ENCODE results near the gene MASP1. TPM values are rescaled to one million over a fixed set of nuclear protein-coding genes. Genes with fewer than 3 reads are reported as not detected.

The MASP1 gene
- total and polyA plus RNA-seq, 2 experiments from 2014 or later, result 1.6 to 3.0 TPM

DNA sequence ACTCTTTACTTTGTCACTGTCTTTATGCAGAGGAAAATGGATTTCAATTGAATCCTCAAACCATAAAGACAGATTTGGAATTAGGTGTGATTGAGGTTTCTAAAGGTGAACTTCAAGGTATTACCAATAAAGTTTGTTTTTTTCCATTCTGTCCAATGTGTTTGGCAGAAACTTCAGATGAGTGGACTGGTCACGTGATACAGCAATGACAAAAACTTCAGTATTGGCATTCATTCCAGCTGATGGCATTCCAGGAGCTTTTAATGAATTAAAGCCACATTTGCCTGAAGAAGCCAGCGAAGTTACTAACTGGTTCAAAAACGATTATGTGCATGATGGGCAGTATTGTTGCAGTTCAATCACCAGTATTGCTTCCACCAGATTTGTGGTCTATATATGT is 4.5 kb upstream of the MASP1 start (continued):
- no peak for TF ChIP-seq EZH2phosphoT487 (IDR thresholded peaks at IDR 0.05; ENCODE audit: unreplicated experiment)
- TF ChIP-seq, protein P1, sequence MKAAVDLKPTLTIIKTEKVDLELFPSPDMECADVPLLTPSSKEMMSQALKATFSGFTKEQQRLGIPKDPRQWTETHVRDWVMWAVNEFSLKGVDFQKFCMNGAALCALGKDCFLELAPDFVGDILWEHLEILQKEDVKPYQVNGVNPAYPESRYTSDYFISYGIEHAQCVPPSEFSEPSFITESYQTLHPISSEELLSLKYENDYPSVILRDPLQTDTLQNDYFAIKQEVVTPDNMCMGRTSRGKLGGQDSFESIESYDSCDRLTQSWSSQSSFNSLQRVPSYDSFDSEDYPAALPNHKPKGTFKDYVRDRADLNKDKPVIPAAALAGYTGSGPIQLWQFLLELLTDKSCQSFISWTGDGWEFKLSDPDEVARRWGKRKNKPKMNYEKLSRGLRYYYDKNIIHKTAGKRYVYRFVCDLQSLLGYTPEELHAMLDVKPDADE (IDR thresholded peaks at IDR 0.05), result no peak
- TF ChIP-seq EZH2 (IDR thresholded peaks at IDR 0.05; ENCODE audit: low read depth, unreplicated experiment), result no peak
- TF ChIP-seq CREB1 (CRISPR knock-in tag; IDR thresholded peaks at IDR 0.05; ENCODE audit: low read depth), result no peak
- TF ChIP-seq, protein P2, sequence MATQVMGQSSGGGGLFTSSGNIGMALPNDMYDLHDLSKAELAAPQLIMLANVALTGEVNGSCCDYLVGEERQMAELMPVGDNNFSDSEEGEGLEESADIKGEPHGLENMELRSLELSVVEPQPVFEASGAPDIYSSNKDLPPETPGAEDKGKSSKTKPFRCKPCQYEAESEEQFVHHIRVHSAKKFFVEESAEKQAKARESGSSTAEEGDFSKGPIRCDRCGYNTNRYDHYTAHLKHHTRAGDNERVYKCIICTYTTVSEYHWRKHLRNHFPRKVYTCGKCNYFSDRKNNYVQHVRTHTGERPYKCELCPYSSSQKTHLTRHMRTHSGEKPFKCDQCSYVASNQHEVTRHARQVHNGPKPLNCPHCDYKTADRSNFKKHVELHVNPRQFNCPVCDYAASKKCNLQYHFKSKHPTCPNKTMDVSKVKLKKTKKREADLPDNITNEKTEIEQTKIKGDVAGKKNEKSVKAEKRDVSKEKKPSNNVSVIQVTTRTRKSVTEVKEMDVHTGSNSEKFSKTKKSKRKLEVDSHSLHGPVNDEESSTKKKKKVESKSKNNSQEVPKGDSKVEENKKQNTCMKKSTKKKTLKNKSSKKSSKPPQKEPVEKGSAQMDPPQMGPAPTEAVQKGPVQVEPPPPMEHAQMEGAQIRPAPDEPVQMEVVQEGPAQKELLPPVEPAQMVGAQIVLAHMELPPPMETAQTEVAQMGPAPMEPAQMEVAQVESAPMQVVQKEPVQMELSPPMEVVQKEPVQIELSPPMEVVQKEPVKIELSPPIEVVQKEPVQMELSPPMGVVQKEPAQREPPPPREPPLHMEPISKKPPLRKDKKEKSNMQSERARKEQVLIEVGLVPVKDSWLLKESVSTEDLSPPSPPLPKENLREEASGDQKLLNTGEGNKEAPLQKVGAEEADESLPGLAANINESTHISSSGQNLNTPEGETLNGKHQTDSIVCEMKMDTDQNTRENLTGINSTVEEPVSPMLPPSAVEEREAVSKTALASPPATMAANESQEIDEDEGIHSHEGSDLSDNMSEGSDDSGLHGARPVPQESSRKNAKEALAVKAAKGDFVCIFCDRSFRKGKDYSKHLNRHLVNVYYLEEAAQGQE (IDR thresholded peaks at IDR 0.05; ENCODE audit: unreplicated experiment), result no peak

DNA sequence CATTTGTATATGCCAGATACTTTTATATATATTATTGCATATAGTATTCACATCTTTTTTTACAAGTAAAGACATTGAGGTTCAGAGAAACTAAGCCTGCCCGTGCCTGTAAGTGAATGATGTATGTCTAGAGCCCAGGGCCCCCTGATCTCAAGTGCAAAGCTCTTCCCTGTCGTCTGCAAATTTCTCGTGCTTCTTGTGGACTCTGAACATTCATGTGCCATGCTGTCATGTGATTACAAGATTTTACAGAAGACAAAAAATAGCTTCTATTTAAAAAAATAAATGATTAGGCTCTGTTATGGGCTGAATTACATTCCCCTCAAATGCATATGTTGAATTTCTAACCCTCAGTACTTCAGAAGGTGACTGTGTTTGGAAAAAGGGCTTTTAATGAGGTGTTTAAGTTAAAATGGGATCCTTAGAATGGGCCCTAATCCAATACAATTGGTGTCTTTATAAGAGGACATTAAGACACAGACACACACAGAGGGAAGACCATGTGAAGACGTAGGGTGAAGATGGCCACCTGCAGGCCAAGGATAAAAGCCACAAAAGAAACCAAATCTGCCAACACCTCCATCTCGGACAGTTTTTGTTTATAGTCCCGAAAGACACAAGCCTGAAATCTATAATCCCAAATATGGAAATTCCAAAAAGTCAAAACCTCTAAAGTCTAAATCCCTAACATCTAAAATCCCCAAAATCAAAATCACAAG is 3.9 kb upstream of the MASP1 start:
- Histone ChIP-seq H4K20me1 (replicated peaks; ENCODE audit: insufficient read depth) (no peaks in the 10 kb centered on the region), H3K9me2 (ENCODE audit: insufficient read depth) (no peaks in the 10 kb centered on the region), H2AFZ (no peak overlapping the region), H3K36me3 (ENCODE audit: insufficient read depth) (no peaks in the 10 kb centered on the region), H3K27me3 (ENCODE audit: insufficient read depth) (peaks cover 3% of the 10 kb centered on the region; the same call in 1 of the 2 replicates), H3K27ac (ENCODE audit: low read depth) (no peak overlapping the region), H3F3A (replicated peaks; ENCODE audit: low read depth) (no peaks in the 10 kb centered on the region), H3K4me1 (ENCODE audit: insufficient read depth) (peaks cover 28% of the 10 kb centered on the region), H3K79me2 (replicated peaks; ENCODE audit: insufficient read depth) (no peaks in the 10 kb centered on the region), H3K4me3 (no peak overlapping the region), H3K4me2 (no peak overlapping the region)
- no peaks in the 10 kb centered on the region for H3K9me3 Mint-ChIP-seq
- H3K27ac Mint-ChIP-seq, result no peak overlapping the region
- DNase-seq (ENCODE audit: low spot score), result peak; percentile 61
- peak; percentile 21; the same call in 2 of the 3 replicates for ATAC-seq
- H3K36me3 Mint-ChIP-seq (ENCODE audit: low read depth), result no peaks in the 10 kb centered on the region
- peaks cover 13% of the 10 kb centered on the region for H3K27me3 Mint-ChIP-seq (ENCODE audit: insufficient read depth, low read depth, poor library complexity)
- no peak overlapping the region for H3K4me3 Mint-ChIP-seq
- H3K4me1 Mint-ChIP-seq, result peaks cover 29% of the 10 kb centered on the region
- TF ChIP-seq JUNB (IDR thresholded peaks at IDR 0.05; ENCODE audit: unreplicated experiment) (no peak), ZNF114 (CRISPR knock-in tag; IDR thresholded peaks at IDR 0.05) (no peak), EZH2phosphoT487 (IDR thresholded peaks at IDR 0.05; ENCODE audit: unreplicated experiment) (no peak), ZNF331 (CRISPR knock-in tag; IDR thresholded peaks at IDR 0.05; ENCODE audit: low read depth) (no peak), NANOG (IDR thresholded peaks at IDR 0.05; ENCODE audit: borderline replicate concordance) (no peak), STAT1 (IDR thresholded peaks at IDR 0.05; ENCODE audit: unreplicated experiment) (no peak)
- TF ChIP-seq, protein P1 (IDR thresholded peaks at IDR 0.05), result no peak
- TF ChIP-seq, protein P3, sequence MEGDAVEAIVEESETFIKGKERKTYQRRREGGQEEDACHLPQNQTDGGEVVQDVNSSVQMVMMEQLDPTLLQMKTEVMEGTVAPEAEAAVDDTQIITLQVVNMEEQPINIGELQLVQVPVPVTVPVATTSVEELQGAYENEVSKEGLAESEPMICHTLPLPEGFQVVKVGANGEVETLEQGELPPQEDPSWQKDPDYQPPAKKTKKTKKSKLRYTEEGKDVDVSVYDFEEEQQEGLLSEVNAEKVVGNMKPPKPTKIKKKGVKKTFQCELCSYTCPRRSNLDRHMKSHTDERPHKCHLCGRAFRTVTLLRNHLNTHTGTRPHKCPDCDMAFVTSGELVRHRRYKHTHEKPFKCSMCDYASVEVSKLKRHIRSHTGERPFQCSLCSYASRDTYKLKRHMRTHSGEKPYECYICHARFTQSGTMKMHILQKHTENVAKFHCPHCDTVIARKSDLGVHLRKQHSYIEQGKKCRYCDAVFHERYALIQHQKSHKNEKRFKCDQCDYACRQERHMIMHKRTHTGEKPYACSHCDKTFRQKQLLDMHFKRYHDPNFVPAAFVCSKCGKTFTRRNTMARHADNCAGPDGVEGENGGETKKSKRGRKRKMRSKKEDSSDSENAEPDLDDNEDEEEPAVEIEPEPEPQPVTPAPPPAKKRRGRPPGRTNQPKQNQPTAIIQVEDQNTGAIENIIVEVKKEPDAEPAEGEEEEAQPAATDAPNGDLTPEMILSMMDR (conservative IDR thresholded peaks at IDR 0.05; ENCODE audit: low read depth in 2 of 2), result peak; percentile 59 to 81
